ENCODE results near the gene ZNF316. TPM values are rescaled to one million over a fixed set of nuclear protein-coding genes. Genes with fewer than 3 reads are reported as not detected.
A peak's percentile ranks its signal among the peaks of the same experiment; 100 is the strongest.

ZNF316 gene
- total RNA-seq, 1 experiment from 2014 or later: 15.1 TPM

DNA sequence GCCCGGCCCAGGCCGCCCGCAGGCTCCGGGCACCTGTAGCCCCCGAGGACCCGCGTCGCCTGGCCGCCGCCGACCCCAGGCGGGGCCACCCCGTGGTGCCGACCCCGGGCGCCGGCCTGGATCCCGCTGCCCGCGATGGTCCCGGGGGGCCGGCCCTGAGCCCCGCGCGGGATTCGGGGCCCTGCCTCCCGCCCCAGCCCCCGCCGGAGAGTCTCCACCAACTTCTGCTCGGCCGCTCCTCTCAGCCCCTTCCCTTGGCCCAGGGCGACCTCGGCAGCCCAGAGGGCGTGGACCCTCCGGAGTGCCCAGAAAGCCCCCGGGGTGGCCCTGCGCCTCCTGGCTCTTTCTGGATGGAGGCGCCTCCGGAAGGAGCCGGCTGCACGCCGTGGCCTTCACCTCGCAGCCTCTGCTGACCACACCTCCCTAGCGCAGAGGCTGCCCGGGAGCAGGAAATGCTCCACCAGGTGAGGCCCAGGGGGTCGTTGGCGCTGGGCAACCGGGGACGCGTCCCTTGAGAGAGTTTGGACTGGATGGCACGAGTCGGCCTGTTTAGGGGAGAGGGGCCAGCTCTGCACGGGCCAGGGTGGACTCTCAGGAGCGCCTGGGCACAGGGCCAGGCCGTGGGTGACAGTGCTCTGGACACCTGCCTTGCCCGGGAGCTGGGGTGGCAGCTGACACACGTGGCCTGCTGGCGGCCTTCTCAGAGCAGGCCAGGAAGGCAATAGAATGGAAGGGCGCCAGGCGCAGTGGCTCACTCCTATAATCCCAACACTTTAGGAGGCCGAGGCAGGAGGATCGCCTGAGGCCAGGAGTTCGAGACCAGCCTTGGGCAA is 21.2 kb upstream of the ZNF316 start (continued):
- TF ChIP-seq, protein P1, sequence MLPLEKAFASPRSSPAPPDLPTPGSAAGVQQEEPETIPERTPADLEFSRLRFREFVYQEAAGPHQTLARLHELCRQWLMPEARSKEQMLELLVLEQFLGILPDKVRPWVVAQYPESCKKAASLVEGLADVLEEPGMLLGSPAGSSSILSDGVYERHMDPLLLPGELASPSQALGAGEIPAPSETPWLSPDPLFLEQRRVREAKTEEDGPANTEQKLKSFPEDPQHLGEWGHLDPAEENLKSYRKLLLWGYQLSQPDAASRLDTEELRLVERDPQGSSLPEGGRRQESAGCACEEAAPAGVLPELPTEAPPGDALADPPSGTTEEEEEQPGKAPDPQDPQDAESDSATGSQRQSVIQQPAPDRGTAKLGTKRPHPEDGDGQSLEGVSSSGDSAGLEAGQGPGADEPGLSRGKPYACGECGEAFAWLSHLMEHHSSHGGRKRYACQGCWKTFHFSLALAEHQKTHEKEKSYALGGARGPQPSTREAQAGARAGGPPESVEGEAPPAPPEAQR (CRISPR knock-in tag; IDR thresholded peaks at IDR 0.05): no peak
- TF ChIP-seq PRRX2 (CRISPR knock-in tag; IDR thresholded peaks at IDR 0.05) (no peak), ZNF423 (CRISPR knock-in tag; IDR thresholded peaks at IDR 0.05) (peak; percentile 68)

DNA sequence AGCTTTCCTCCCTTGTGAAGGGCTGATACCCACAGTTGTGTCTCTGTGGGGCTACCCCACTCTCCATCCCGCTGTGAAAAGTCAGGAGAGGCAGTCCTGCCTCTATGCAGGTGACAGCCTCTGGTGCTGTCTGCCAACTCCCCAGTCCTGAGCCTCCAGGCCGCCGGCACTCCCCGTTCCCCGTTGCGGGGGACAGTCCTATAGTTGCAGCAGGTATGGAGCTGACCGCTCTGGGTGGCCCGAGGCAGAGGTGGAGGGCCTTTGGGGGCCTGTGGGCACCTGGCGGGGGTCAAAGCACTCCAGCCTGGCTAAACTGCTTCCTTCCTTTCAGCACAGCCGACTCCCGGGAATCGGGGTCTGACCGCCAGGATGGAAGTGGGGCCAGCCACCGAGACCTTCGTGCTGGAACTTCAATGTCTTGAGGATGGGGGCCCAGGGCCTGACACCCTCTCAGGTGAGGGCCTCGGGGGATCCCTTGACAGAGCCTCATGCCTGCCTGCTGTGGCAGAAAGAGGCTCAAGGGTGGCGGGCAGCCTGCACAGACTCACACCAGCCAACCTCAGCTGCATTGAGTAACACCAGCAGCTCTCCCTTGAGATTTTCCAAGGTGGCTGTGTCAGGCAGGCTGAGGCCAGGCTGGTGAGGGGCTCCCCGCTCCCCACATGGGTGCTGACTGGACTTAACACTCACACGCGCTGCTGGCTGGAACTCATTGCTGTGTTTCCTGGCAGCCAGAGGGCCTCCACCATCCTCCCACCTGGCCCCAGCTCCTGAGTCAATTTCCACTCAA is 20.1 kb upstream of the ZNF316 start:
- Mint-ChIP-seq H3K27ac (no peak overlapping the region), H3K4me3 (peak overlapping the region; percentile 57), H3K4me1 (peaks cover 12% of the 10 kb centered on the region), H3K36me3 (peaks cover 9% of the 10 kb centered on the region), H3K27me3 (ENCODE audit: low read depth) (peaks cover 5% of the 10 kb centered on the region; the same call in 1 of the 2 replicates), H3K9me3 (no peaks in the 10 kb centered on the region)
- ChIA-PET CTCF (interaction anchor here (0.8 kb wide), 1 partner anchor 27 kb away, joined by 3 read pairs; the partner anchor contains the start of gene INTS15), POLR2A (no interaction called here)
- TF ChIP-seq AR (CRISPR knock-in tag; IDR thresholded peaks at IDR 0.05): no peak
- DNase-seq (ENCODE audit: low spot score): no peak
- ATAC-seq: no peak

DNA sequence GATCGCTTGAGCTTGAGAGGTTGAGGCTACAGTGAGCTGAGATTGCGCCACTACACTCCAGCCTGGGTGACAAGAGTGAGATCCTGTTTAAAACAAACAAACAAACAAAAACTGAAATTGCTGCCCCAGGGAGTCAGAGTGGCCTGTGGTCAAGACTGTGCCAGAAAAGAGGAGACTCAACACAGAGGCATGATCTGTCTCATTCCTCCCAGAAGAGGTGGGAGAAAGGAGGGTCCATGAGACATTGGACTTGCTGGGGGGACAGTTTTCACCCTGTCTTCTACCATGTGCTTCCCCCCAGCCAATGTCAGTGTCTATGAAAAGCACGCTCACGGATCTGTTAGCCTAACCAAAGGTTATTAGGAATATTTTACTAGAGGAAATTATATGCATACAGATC is 18.5 kb upstream of the ZNF316 start:
- peaks cover 5% of the 10 kb centered on the region; the same call in 1 of the 2 replicates for H3K27me3 Mint-ChIP-seq (ENCODE audit: low read depth)
- ATAC-seq: no peak
- DNase-seq (ENCODE audit: low spot score): no peak
- TF ChIP-seq ZNF232 (CRISPR knock-in tag; IDR thresholded peaks at IDR 0.05) (no peak), ZNF396 (CRISPR knock-in tag; IDR thresholded peaks at IDR 0.05; ENCODE audit: borderline replicate concordance) (no peak), ZBTB43 (CRISPR knock-in tag; IDR thresholded peaks at IDR 0.05) (no peak), CBFB (CRISPR knock-in tag; IDR thresholded peaks at IDR 0.05; ENCODE audit: low read depth) (no peak), CTCF (IDR thresholded peaks at IDR 0.05) (no peak), NR2C2 (CRISPR knock-in tag; IDR thresholded peaks at IDR 0.05) (no peak), USF1 (CRISPR knock-in tag; IDR thresholded peaks at IDR 0.05) (no peak), PREB (CRISPR knock-in tag; IDR thresholded peaks at IDR 0.05; ENCODE audit: borderline replicate concordance) (no peak)
- TF ChIP-seq, protein P2, sequence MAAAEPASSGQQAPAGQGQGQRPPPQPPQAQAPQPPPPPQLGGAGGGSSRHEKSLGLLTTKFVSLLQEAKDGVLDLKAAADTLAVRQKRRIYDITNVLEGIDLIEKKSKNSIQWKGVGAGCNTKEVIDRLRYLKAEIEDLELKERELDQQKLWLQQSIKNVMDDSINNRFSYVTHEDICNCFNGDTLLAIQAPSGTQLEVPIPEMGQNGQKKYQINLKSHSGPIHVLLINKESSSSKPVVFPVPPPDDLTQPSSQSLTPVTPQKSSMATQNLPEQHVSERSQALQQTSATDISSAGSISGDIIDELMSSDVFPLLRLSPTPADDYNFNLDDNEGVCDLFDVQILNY (CRISPR knock-in tag; IDR thresholded peaks at IDR 0.05): no peak
- H3K36me3 Mint-ChIP-seq: peaks cover 14% of the 10 kb centered on the region
- H3K9me3 Mint-ChIP-seq: no peaks in the 10 kb centered on the region
- H3K4me1 Mint-ChIP-seq: peaks cover 12% of the 10 kb centered on the region
- ChIA-PET POLR2A (interaction anchor here (1.1 kb wide), 1 partner anchor 105 kb away, joined by 3 read pairs; no protein-coding TSS in a partner anchor), CTCF (no interaction called here)
- H3K27ac Mint-ChIP-seq: no peak overlapping the region
- H3K4me3 Mint-ChIP-seq: no peak overlapping the region

Measured in WTC11 (cell line).